IPS DF 19.7 (cell line): ENCODE measurements around the gene ABCA1.
A peak's percentile ranks its signal among the peaks of the same experiment; 100 is the strongest.
"Not testable (repeated sequence)": the region's sequence is repeated elsewhere in the genome, so short reads cannot be mapped to it uniquely, and the experiment has no call there.

Experiments used
- DNase-seq: peaks from one replicate; pipeline ENCODE4 v3.0.0-alpha.2; 2013; ENCODE audit warnings: low read depth, low spot score

The ABCA1 gene

GRCh38 chr9:104927912-104928740, at the start of gene ABCA1:
TSS of gene ABCA1 (minus strand) at chr9:104928155. CDS start at chr9:104903679, 24,476 bp downstream.
- DNase-seq, result peak; percentile 67

GRCh38 chr9:104977580-104977979, 49.6 kb upstream of the ABCA1 start:
- DNase-seq, result no peak

- no peak for DNase-seq
Measured at GRCh38 chr9:104977168-104977567, 49.2 kb upstream of the ABCA1 start.

GRCh38 chr9:104975966-104976595, 48.1 kb upstream of the ABCA1 start:
- not testable (repeated sequence) for DNase-seq

GRCh38 chr9:104974053-104974962, 46.4 kb upstream of the ABCA1 start:
- no peak for DNase-seq

- DNase-seq, result no peak
Measured at GRCh38 chr9:104972242-104972866, 44.4 kb upstream of the ABCA1 start.

- DNase-seq, result no peak
Measured at GRCh38 chr9:104971511-104971910, 43.6 kb upstream of the ABCA1 start.

GRCh38 chr9:104970271-104970987, 42.5 kb upstream of the ABCA1 start:
- DNase-seq, result no peak

- DNase-seq, result no peak
Measured at GRCh38 chr9:104969116-104969515, 41.2 kb upstream of the ABCA1 start.

GRCh38 chr9:104968025-104968982, 40.3 kb upstream of the ABCA1 start:
- no peak for DNase-seq

GRCh38 chr9:104963076-104963475, 35.1 kb upstream of the ABCA1 start:
- DNase-seq, result no peak

- DNase-seq, result no peak
Measured at GRCh38 chr9:104961701-104962359, 33.9 kb upstream of the ABCA1 start.

- peak; percentile 94 for DNase-seq
Measured at GRCh38 chr9:104961238-104961637, 33.3 kb upstream of the ABCA1 start.

- no peak for DNase-seq
Measured at GRCh38 chr9:104960662-104961061, 32.7 kb upstream of the ABCA1 start.

- DNase-seq, result no peak
Measured at GRCh38 chr9:104958751-104959150, 30.8 kb upstream of the ABCA1 start.

GRCh38 chr9:104958006-104958405, 30.1 kb upstream of the ABCA1 start:
- DNase-seq, result not testable (repeated sequence)

- DNase-seq, result no peak
Measured at GRCh38 chr9:104951487-104951886, 23.5 kb upstream of the ABCA1 start.

- DNase-seq, result no peak
Measured at GRCh38 chr9:104950838-104951237, 22.9 kb upstream of the ABCA1 start.

- DNase-seq, result no peak
Measured at GRCh38 chr9:104948277-104948676, 20.3 kb upstream of the ABCA1 start.
